Panc1 (cell line): ENCODE measurements around the gene AKAP1. TPM values are rescaled to one million over a fixed set of nuclear protein-coding genes. Genes with fewer than 3 reads are reported as not detected.

Experiments
- ATAC-seq: fragments of 200-7000 bp; cut with Tn5 transposase; 2 replicates; pipeline ENCODE4 v1.9.1; 2020; ENCODE audit warnings: mild to moderate bottlenecking, moderate library complexity
- BruUV-seq: library from RNA; stranded (reverse); fragments of 400-500 nt; replicated peaks from 2 replicates; lab custom pipeline; 2021; lab: Mats Ljungman, UMichigan
- CTCF ChIA-PET: fragments of 300-600 bp; sonication (Branson Sonifier 250); formaldehyde crosslinking; loops from one replicate; lab custom pipeline; 2022; ENCODE audit warnings: antibody characterized with exemption; lab: Charles Lee
- POLR2A ChIA-PET: fragments of 300-600 bp; sonication (Branson Sonifier 250); formaldehyde crosslinking; loops from one replicate; lab custom pipeline; 2022; ENCODE audit warnings: antibody characterized with exemption; lab: Charles Lee
- DNase-seq: peaks from one replicate; pipeline ENCODE4 v3.0.0-alpha.2; 2010; ENCODE audit warnings: low read depth, low spot score
- H3K27ac ChIP-seq: 2 replicates; pipeline ENCODE4 v1.5.1; 2011; ENCODE audit warnings: mild to moderate bottlenecking, low read length, inconsistent platforms
- H3K27me3 ChIP-seq: fragments of 200-500 bp; sonication (Bioruptor generic); 2 replicates; pipeline ENCODE4 v1.6.0; 2014; ENCODE audit warnings: low read length, inconsistent platforms; ENCODE audit not compliant: control insufficient read depth, insufficient read depth
- H3K36me3 ChIP-seq: fragments of 200-500 bp; sonication (Bioruptor generic); 2 replicates; pipeline ENCODE4 v1.5.1; 2014; ENCODE audit warnings: inconsistent platforms, mild to moderate bottlenecking, low read length, moderate library complexity; ENCODE audit not compliant: control insufficient read depth, insufficient read depth
- H3K4me1 ChIP-seq: 2 replicates; pipeline ENCODE4 v1.5.1; 2011; ENCODE audit warnings: inconsistent platforms, mild to moderate bottlenecking, low read length, moderate library complexity; ENCODE audit not compliant: control insufficient read depth, insufficient read depth
- H3K4me3 ChIP-seq, 2 experiments: 2 replicates each; pipeline ENCODE4 v1.5.1; 2011 to 2012; ENCODE audit warnings: low read depth in 2 of 2, low read length in 2 of 2, mild to moderate bottlenecking in 2 of 2, inconsistent platforms in 1 of 2, moderate library complexity in 1 of 2
- H3K9me3 ChIP-seq: fragments of 200-500 bp; sonication (Bioruptor generic); 2 replicates; pipeline ENCODE4 v1.5.1; 2014; ENCODE audit warnings: low read depth, mild to moderate bottlenecking, inconsistent platforms, low read length, moderate library complexity; ENCODE audit not compliant: control insufficient read depth, insufficient read depth
- CTCF ChIP-seq: fragments of 450-650 bp; IDR thresholded peaks from 2 replicates; pipeline ENCODE4 v1.5.1; 2017; ENCODE audit warnings: mild to moderate bottlenecking
- POLR2AphosphoS5 ChIP-seq: IDR thresholded peaks from 2 replicates; pipeline ENCODE4 v1.6.1; 2012; ENCODE audit warnings: mild to moderate bottlenecking, low read depth, low read length, moderate library complexity
- REST ChIP-seq, 2 experiments: IDR thresholded peaks; 2 replicates each; pipeline ENCODE4 v1.6.1; 2011 to 2012; ENCODE audit warnings: low read depth in 2 of 2, control low read depth in 1 of 2, low read length in 1 of 2, mild to moderate bottlenecking in 1 of 2, moderate library complexity in 1 of 2; ENCODE audit not compliant: insufficient read depth in 1 of 2
- SIN3A ChIP-seq: IDR thresholded peaks from 2 replicates; pipeline ENCODE4 v1.6.1; 2012; ENCODE audit warnings: low read depth, mild to moderate bottlenecking, low read length, moderate library complexity, borderline replicate concordance; ENCODE audit not compliant: insufficient read depth
- TCF7L2 ChIP-seq: IDR thresholded peaks from 2 replicates; pipeline ENCODE4 v1.6.1; 2011; ENCODE audit warnings: mild to moderate bottlenecking, low read depth, low read length, inconsistent platforms
- in situ Hi-C: cut with HindIII; loops from 2 replicates; pipeline ENCODE4 v1.10.0; 2016; ENCODE audit warnings: low sequenced_read_pairs, low pct_unique_long_range_greater_than_20kb
- intact Hi-C: fragments of 100-400 bp; cut with micrococcal nuclease; formaldehyde crosslinking; loops from one replicate; pipeline ENCODE4 v1.10.0; 2022; ENCODE audit not compliant: unreplicated experiment
- total RNA-seq: library from RNA; stranded (reverse); gene quantifications from one replicate; pipeline ENCODE4 v1.2.1, GENCODE V29; 2021; ENCODE audit not compliant: unreplicated experiment

Gene AKAP1
- total RNA-seq, 1 experiment from 2014 or later, result 52.7 TPM

- no peak overlapping the region for H3K27ac ChIP-seq
- no peaks in the 10 kb centered on the region for H3K9me3 ChIP-seq
- in situ Hi-C loops, result no loop called here
- no peak overlapping the region for H3K4me3 ChIP-seq
- H3K36me3 ChIP-seq, result no peaks in the 10 kb centered on the region
- BruUV-seq, result no TSS peak
- H3K27me3 ChIP-seq, result no peaks in the 10 kb centered on the region
- ATAC-seq (no peak), DNase-seq (no peak)
- ChIA-PET POLR2A (no interaction called here), CTCF (no interaction called here)
- no peak for TF ChIP-seq SIN3A
- TF ChIP-seq POLR2AphosphoS5, result no peak
- no peak for TF ChIP-seq CTCF
- no peak for TF ChIP-seq REST (IDR thresholded peaks at IDR 0.05; ENCODE audit: insufficient read depth in 1 of 2, low read depth in 2 of 2, low read length in 1 of 2)
- TF ChIP-seq TCF7L2, result no peak
- no peaks in the 10 kb centered on the region for H3K4me1 ChIP-seq
- intact Hi-C loops, result no loop called here
Measured at GRCh38 chr17:57151798-57152197, 66.8 kb downstream of the AKAP1 start.

GRCh38 chr17:57152967-57153528 is 68.0 kb downstream of the AKAP1 start:
- Histone ChIP-seq H3K36me3 (no peaks in the 10 kb centered on the region), H3K4me3 (no peak overlapping the region), H3K4me1 (no peaks in the 10 kb centered on the region), H3K27ac (no peak overlapping the region), H3K9me3 (no peaks in the 10 kb centered on the region), H3K27me3 (no peaks in the 10 kb centered on the region)
- in situ Hi-C loops (no loop called here), intact Hi-C loops (no loop called here)
- DNase-seq (no peak), ATAC-seq (no peak)
- BruUV-seq, result no TSS peak
- TF ChIP-seq POLR2AphosphoS5 (no peak), REST (IDR thresholded peaks at IDR 0.05; ENCODE audit: insufficient read depth in 1 of 2, low read depth in 2 of 2, low read length in 1 of 2) (no peak), TCF7L2 (no peak), SIN3A (no peak), CTCF (no peak)
- POLR2A ChIA-PET, result no interaction called here
- CTCF ChIA-PET, result no interaction called here
